Measurements from ENCODE around the gene MICU2. TPM values are rescaled to one million over a fixed set of nuclear protein-coding genes. Genes with fewer than 3 reads are reported as not detected.
"Not testable (repeated sequence)": the region's sequence is repeated elsewhere in the genome, so short reads cannot be mapped to it uniquely, and the experiment has no call there.

The MICU2 gene
- total RNA-seq, 1 donor from 2014 or later: 149 TPM

GRCh38 chr13:21594715-21595545 lies 9.0 kb downstream of the MICU2 start:
- DNase-seq: no peak

GRCh38 chr13:21590665-21591456 lies 13.1 kb downstream of the MICU2 start:
- DNase-seq: not testable (repeated sequence)

DNA sequence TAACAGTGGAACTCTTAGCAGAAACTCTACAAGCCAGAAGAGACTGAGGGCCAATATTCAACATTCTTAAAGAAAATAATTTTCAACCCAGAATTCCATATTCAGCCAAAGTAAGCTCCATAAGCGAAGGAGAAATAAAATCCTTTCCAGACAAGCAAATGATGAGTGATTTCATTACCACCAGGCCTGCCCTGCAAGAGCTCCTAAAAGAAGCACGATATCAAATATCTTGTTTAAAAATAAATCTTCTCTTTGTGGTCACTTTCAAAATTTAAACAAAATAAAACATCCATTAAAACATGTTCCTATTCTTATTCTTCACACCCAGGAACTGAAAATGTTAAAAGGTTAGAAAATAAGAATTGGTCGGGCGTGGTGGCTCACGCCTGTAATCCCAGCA lies 13.7 kb downstream of the MICU2 start:
- DNase-seq: no peak

GRCh38 chr13:21589510-21589909 lies 14.5 kb downstream of the MICU2 start:
- not testable (repeated sequence) for DNase-seq

- not testable (repeated sequence) for DNase-seq
Observed at GRCh38 chr13:21588411-21588810, 15.6 kb downstream of the MICU2 start.

DNA sequence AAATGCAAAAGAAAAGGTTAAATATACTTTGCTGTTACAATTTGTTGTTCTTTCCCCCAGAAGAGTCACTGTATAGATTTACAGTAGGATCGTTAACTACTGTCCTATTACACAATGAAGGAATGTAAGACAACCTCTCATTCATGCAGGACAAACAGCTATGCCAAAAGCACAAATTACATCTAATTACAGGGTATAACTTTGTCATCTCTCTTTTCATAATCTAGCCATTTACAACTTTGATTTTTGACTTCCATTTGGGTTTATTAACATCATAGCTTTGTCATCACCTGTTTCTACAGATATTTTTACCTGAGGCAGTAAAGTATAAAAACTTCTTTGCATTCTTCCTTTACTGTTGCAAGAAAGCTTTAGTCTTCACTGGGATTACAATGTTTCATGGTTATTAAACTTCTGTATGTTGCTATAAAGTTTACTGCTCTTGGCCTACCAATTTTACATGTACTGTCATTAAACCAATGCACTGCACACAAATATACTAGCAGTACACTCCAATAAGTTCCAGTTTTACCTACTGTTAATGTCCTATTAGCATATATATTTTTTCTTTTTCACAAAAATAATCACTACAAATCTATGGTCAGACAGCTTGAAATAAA lies 18.9 kb downstream of the MICU2 start:
- DNase-seq: no peak

DNA sequence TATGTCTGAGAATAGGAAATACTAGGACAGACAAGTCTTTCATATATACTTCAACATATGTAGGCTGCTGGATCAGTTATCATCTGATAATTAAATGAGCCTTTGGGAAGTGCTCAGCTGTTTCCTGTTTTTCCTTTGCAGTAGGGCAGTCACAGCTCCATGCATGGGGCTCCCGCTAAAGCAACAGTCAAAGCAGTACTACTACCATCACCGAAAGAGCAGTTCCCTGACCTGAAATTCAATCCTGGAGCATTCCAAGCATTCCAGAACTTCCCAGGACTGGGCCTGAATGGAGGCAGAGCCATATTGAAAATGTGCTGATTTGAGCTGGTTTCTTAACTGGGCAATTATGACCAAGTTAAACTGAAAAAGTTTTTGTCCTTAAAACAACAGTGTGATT lies 20.5 kb downstream of the MICU2 start:
- peak; percentile 38 for DNase-seq

GRCh38 chr13:21580736-21581135 lies 23.2 kb downstream of the MICU2 start:
- DNase-seq: no peak

- no peak for DNase-seq
Observed at GRCh38 chr13:21579754-21580316, 24.1 kb downstream of the MICU2 start.

GRCh38 chr13:21578748-21579147 lies 25.2 kb downstream of the MICU2 start:
- peak; percentile 44 for DNase-seq

- DNase-seq: peak; percentile 25
Observed at GRCh38 chr13:21576426-21576825, 27.5 kb downstream of the MICU2 start.

DNA sequence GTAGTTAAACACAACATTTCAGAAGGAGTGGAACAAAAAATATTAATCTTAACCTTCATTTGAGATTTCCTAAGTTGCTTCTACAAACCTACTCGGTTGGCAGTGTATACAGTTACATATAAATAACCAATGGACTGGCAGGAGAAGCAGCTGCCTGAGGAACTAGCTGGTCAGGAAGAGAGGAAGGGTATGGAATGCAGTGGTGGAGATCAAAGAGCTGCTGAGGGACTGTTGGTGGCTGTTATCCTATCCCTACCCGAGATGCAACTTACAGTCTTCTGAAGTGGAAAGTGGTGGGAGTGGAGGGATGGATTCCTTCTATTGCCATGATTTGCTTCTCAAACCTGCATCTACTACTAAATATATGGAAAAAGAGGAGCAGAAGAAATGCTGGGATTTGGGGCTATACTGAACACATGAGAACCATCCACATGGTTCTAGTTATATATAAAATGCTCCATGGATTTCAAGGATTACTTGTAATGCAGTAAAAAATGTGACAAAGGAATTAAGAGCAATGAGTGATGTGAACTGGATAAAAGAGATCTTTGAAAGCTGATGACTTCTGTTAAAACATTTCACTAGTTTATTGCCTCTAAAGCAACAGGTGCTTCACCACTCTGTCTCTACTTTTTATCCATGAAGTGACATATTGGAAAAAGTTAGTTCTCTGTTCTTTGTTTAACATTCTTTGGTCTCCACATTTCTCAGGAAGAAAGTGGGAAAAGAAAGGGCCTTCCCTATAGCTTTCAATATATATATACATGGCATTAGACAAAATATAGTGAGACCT lies 29.9 kb downstream of the MICU2 start:
- DNase-seq: peak; percentile 55

GRCh38 chr13:21569686-21570085 lies 34.3 kb downstream of the MICU2 start:
- DNase-seq: no peak

- no peak for DNase-seq
Observed at GRCh38 chr13:21568854-21569253, 35.1 kb downstream of the MICU2 start.

DNA sequence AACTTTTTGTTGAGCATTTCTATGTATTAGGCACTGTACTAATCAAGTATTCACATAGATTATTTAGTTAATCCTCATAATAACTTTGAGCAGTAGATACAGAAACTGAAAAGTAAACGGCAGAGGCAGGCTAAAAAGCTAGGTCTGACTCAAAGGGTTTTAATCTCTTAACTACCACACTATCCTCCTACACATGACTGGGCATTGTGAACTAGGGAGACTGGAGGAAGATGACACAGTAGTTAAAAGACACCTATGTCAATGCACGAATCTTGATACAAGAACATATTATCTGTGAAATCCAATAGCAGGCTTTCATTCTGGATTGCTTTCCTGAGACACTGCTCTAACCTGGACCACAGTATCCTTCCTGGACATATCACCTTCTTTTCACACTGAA lies 36.3 kb downstream of the MICU2 start:
- DNase-seq: no peak

DNA sequence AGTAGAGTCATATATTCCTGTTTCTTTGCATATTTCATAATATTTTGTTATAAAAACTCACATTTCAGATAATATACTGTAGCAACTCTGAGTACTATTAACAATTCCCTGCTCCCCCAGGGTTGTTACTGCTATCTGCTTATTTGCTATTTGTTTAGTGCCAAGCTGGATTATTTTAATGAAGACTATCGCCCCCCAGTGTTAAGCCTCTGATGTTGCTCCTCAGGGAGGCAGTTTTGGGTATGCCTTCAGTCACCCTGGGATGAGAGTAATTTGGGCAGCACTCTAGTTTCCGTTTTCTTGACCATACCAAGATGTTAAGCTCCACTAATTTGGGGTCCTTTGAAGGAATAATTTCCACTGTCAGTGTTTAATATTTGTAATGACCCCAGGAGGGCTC lies 46.0 kb downstream of the MICU2 start:
- no peak for DNase-seq

GRCh38 chr13:21556051-21556450 lies 47.9 kb downstream of the MICU2 start:
- DNase-seq: no peak

GRCh38 chr13:21553261-21553660 lies 50.7 kb downstream of the MICU2 start:
- not testable (repeated sequence) for DNase-seq

- DNase-seq: no peak
Observed at GRCh38 chr13:21550918-21551317, 53.1 kb downstream of the MICU2 start.

DNA sequence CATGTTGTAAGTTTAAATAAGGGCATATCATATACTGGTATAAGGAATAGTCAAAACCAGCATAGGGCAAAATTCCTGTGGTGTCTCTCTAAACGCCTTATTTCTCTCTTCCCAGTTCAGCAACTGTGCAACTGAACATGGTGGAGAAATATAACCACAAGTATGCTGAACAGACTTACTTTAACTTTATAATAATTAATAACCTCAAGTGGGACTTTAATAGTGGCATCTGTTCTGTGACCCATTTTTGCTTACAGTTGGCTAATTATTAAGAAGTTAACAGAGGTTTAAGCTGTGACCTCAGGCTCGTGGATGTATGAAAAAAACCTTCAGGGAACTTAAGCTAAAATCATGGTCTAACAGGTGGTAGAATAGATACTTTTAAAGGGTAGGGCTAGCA lies 54.3 kb downstream of the MICU2 start:
- no peak for DNase-seq

- no peak for DNase-seq
Observed at GRCh38 chr13:21548577-21548976, 55.4 kb downstream of the MICU2 start.

GRCh38 chr13:21546372-21546771 lies 57.6 kb downstream of the MICU2 start:
- no peak for DNase-seq
